K562 (cell line): ENCODE data around the gene WEE1. TPM values are rescaled to one million over a fixed set of nuclear protein-coding genes. Genes with fewer than 3 reads are reported as not detected.

Source experiments
- CBX5 ChIP-seq: IDR thresholded peaks from 2 replicates; pipeline ENCODE4 v1.6.1; 2014; ENCODE audit warnings: low read depth, borderline replicate concordance
- CTBP1 ChIP-seq: fragments of 450-650 bp; IDR thresholded peaks from 2 replicates; pipeline ENCODE4 v1.6.1; 2016; ENCODE audit warnings: borderline replicate concordance
- EP400 ChIP-seq: fragments of 450-650 bp; IDR thresholded peaks from 2 replicates; pipeline ENCODE4 v1.6.1; 2017; ENCODE audit warnings: antibody characterized with exemption, mild to moderate bottlenecking, moderate library complexity
- ESRRA ChIP-seq: fragments of 450-650 bp; IDR thresholded peaks from 2 replicates; pipeline ENCODE4 v1.6.1; 2014; ENCODE audit warnings: low read depth, mild to moderate bottlenecking, moderate library complexity, borderline replicate concordance
- PTTG1 ChIP-seq: fragments of 450-650 bp; IDR thresholded peaks from 2 replicates; pipeline ENCODE4 v1.6.1; 2016; ENCODE audit warnings: low read depth, mild to moderate bottlenecking, missing genetic modification characterization, missing compliant biosample characterization
- XRCC5 ChIP-seq: fragments of 200-400 bp; formaldehyde crosslinking; IDR thresholded peaks from 2 replicates; pipeline ENCODE4 v1.6.1; 2017; ENCODE audit warnings: low read depth, mild to moderate bottlenecking, low read length
- YY1 ChIP-seq, 3 experiments: IDR thresholded peaks; 2 replicates each; pipeline ENCODE4 v1.6.1; 2011; ENCODE audit warnings: low read length in 2 of 3, mild to moderate bottlenecking in 2 of 3, moderate library complexity in 2 of 3, borderline replicate concordance in 1 of 3, control low read depth in 1 of 3, low read depth in 1 of 3; ENCODE audit not compliant: insufficient read depth in 3 of 3, insufficient replicate concordance in 2 of 3, control insufficient read depth in 1 of 3, insufficient read length in 1 of 3; ENCODE audit errors: extremely low read depth in 1 of 3
- ZEB2 ChIP-seq: fragments of 450-650 bp; IDR thresholded peaks from 2 replicates; pipeline ENCODE4 v1.6.1; 2016
- ZNF12 ChIP-seq: sonication (generic); formaldehyde crosslinking; IDR thresholded peaks from 2 replicates; pipeline ENCODE4 v1.4.0; 2020; ENCODE audit warnings: mild to moderate bottlenecking, missing genetic modification reagents
- polyA plus RNA-seq, 8 experiments: library from polyadenylated mRNA; depleted of rRNA in 4 of 8; stranded (reverse) in 5 of 8; unstranded in 3 of 8; fragments of >200 nt; fragmentation: Nextera tagmentation in 2 of 8; fragmentation: Illumina TruSeq in 1 of 8; extraction: Ambion mirVana in 2 of 8; extraction: Trizol in 1 of 8; gene quantifications; 2 replicates each; pipeline versions ENCODE4 v1.2.1 to v1.2.3, GENCODE V29; 2011 to 2014; ENCODE audit warnings: inconsistent platforms in 1 of 8, missing spikeins in 1 of 8
- total RNA-seq, 7 experiments: library from RNA; depleted of rRNA in 6 of 7; stranded (reverse); fragments of >200 nt in 6 of 7; fragmentation: Illumina TruSeq in 2 of 7; extraction: Trizol in 2 of 7; gene quantifications; 2 replicates each; pipeline versions ENCODE4 v1.2.1 to v1.2.3, GENCODE V29; 2011 to 2021; ENCODE audit warnings: low replicate concordance in 1 of 7
- TF ChIP-seq, protein P1 (sequence below): sonication (generic); formaldehyde crosslinking; IDR thresholded peaks from 2 replicates; pipeline ENCODE4 v1.9.0; 2022; ENCODE audit warnings: mild to moderate bottlenecking, missing genetic modification reagents
- TF ChIP-seq, protein P2 (sequence below): sonication (generic); formaldehyde crosslinking; IDR thresholded peaks from 2 replicates; pipeline ENCODE4 v1.9.0; 2022; ENCODE audit warnings: mild to moderate bottlenecking, missing genetic modification reagents
- TF ChIP-seq, protein P3 (sequence below), 2 experiments: fragments of 450-650 bp; formaldehyde crosslinking in 1 of 2; IDR thresholded peaks; 2 replicates each; pipeline versions ENCODE4 v1.4.0 to v1.6.1; 2014 to 2020; ENCODE audit warnings: mild to moderate bottlenecking in 2 of 2, borderline replicate concordance in 1 of 2, low read depth in 1 of 2

The WEE1 gene
- total and polyA plus RNA-seq, 9 of the 15 experiments (the other 6 are each of a cell fraction or from before 2014, with no cell fraction given): 21.9 to 99.0 (median 67.4) TPM

DNA sequence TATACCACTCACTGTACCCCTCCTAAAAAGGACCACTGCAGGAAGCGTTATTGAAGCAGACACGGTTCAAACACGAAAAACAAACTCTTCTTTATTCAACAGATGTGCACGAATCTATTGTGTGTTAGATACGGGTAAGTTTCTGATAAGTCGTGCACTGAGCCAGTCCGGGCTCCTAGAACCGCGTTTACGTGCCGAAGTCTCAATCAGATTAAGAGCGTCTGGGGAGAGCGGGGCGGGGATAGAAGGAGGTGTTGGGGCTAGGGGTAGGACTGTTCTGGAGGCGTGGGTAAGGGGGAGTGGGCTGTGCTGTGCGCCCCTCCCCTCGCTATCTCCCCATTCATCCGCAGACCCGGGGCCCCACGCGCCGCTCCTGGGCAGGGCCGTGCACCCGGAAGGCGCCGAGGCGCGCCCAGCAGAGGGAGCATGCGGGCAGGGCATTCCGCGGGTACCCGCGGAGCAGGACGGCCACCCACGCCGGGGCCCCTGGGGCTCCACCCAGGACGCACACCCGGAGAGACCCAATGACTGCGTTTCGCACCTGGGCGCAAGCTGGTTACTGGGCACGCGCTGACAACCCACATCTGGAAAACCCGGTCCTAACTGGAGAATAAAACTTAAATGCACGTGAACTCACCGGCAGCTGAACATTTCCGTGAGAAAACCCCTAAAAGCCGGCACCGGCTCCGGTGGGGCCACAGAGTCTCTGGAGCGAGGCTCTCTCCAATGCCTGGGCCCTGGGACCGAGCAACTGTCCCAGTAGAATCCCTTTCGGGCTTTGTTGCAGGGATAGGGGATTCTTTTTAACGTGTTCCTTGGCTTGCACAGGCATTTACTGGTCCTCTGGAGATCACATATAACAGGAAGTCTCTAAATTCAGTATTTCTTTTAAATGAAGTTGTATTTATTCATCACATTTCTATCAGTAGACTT, 40.6 kb downstream of the WEE1 start (continued):
- TF ChIP-seq, protein P1, sequence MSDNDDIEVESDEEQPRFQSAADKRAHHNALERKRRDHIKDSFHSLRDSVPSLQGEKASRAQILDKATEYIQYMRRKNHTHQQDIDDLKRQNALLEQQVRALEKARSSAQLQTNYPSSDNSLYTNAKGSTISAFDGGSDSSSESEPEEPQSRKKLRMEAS: peak; percentile 87
- TF ChIP-seq ZEB2 (peak; percentile 62), ZNF12 (CRISPR knock-in tag) (no peak), EP400 (peak; percentile 67), PTTG1 (tag) (no peak), XRCC5 (peak; percentile 72; the same call in 1 of the 2 replicates), YY1 (IDR thresholded peaks at IDR 0.05; ENCODE audit: borderline replicate concordance in 1 of 3, control insufficient read depth in 1 of 3, extremely low read depth in 1 of 3, insufficient read depth in 3 of 3, insufficient read length in 1 of 3, insufficient replicate concordance in 2 of 3, low read depth in 1 of 3, low read length in 2 of 3) (peak in 2 of 3 experiments; percentile 68 to 74), ESRRA (peak; percentile 29; the same call in 1 of the 2 replicates), CBX5 (peak; percentile 69; the same call in 1 of the 2 replicates), CTBP1 (peak; percentile 96)
- TF ChIP-seq, protein P2, sequence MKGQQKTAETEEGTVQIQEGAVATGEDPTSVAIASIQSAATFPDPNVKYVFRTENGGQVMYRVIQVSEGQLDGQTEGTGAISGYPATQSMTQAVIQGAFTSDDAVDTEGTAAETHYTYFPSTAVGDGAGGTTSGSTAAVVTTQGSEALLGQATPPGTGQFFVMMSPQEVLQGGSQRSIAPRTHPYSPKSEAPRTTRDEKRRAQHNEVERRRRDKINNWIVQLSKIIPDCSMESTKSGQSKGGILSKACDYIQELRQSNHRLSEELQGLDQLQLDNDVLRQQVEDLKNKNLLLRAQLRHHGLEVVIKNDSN (CRISPR knock-in tag): peak; percentile 21
- TF ChIP-seq, protein P3, sequence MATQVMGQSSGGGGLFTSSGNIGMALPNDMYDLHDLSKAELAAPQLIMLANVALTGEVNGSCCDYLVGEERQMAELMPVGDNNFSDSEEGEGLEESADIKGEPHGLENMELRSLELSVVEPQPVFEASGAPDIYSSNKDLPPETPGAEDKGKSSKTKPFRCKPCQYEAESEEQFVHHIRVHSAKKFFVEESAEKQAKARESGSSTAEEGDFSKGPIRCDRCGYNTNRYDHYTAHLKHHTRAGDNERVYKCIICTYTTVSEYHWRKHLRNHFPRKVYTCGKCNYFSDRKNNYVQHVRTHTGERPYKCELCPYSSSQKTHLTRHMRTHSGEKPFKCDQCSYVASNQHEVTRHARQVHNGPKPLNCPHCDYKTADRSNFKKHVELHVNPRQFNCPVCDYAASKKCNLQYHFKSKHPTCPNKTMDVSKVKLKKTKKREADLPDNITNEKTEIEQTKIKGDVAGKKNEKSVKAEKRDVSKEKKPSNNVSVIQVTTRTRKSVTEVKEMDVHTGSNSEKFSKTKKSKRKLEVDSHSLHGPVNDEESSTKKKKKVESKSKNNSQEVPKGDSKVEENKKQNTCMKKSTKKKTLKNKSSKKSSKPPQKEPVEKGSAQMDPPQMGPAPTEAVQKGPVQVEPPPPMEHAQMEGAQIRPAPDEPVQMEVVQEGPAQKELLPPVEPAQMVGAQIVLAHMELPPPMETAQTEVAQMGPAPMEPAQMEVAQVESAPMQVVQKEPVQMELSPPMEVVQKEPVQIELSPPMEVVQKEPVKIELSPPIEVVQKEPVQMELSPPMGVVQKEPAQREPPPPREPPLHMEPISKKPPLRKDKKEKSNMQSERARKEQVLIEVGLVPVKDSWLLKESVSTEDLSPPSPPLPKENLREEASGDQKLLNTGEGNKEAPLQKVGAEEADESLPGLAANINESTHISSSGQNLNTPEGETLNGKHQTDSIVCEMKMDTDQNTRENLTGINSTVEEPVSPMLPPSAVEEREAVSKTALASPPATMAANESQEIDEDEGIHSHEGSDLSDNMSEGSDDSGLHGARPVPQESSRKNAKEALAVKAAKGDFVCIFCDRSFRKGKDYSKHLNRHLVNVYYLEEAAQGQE (IDR thresholded peaks at IDR 0.05; ENCODE audit: borderline replicate concordance): peak; percentile 88
- TF ChIP-seq, protein P3 (CRISPR knock-in tag; IDR thresholded peaks at IDR 0.05; ENCODE audit: low read depth): 0 out of 2 replicates have a peak, but pooled peaks have one; percentile 41
